K562 (cell line): ENCODE results near the gene TBC1D10A. TPM values are rescaled to one million over a fixed set of nuclear protein-coding genes. Genes with fewer than 3 reads are reported as not detected.

Experiments
- ATAC-seq: fragments of 200-7000 bp; cut with Tn5 transposase; 3 replicates; pipeline ENCODE4 v1.9.1; 2020; ENCODE audit warnings: moderate library complexity
- BruUV-seq: library from RNA; stranded (reverse); fragments of 400-500 nt; replicated peaks from 2 replicates; lab custom pipeline; 2021; lab: Mats Ljungman, UMichigan
- CTCF ChIA-PET: fragments of 300-600 bp; formaldehyde crosslinking; extraction: SDS; loops from one replicate; lab custom pipeline; 2021; ENCODE audit warnings: low intra/inter-chr PET ratio; lab: Yijun Ruan, JAX
- POLR2A ChIA-PET: fragments of 300-600, 350-650 bp; sonication (Branson Sonifier 250); formaldehyde crosslinking; extraction: SDS; loops from one replicate; lab custom pipeline; 2021; ENCODE audit warnings: antibody characterized with exemption, inconsistent platforms; lab: Yijun Ruan, JAX
- DNase-seq, 4 experiments: peaks; one replicate each; pipeline versions ENCODE4 v3.0.0 to v3.0.0-alpha.2; 2011 to 2018; ENCODE audit warnings: low spot score in 3 of 4, mixed read lengths in 3 of 4; ENCODE audit errors: extremely low read depth in 1 of 4
- FAIRE-seq: peaks from 2 replicates; lab custom pipeline; 2011; peaks lifted over from hg19 to GRCh38; lab: Jason Lieb, UNC
- H2AFZ ChIP-seq: 2 replicates; pipeline ENCODE4 v1.6.0; 2011; ENCODE audit warnings: low read depth, low read length, control low read depth, inconsistent platforms
- H3K27ac ChIP-seq: fragments of 200-600 bp; 3 replicates; pipeline ENCODE4 v1.8.0; 2011; ENCODE audit warnings: low read depth, mild to moderate bottlenecking, control low read depth, inconsistent platforms, low read length, moderate library complexity, mixed read lengths; ENCODE audit errors: extremely low read depth
- H3K27me3 ChIP-seq, 2 experiments: fragments of 300-600 bp in 1 of 2; 2 replicates in 1 of 2; 3 replicates in 1 of 2; pipeline versions ENCODE4 v1.6.0 to v1.8.0; 2011; ENCODE audit warnings: inconsistent platforms in 2 of 2, low read length in 2 of 2, mild to moderate bottlenecking in 1 of 2, mixed read lengths in 1 of 2, moderate library complexity in 1 of 2; ENCODE audit not compliant: control insufficient read depth in 2 of 2, insufficient read depth in 2 of 2
- H3K36me3 ChIP-seq: fragments of 300-600 bp; 3 replicates; pipeline ENCODE4 v1.8.0; 2011; ENCODE audit warnings: mild to moderate bottlenecking, low read length, inconsistent platforms; ENCODE audit not compliant: control insufficient read depth, insufficient read depth
- H3K4me1 ChIP-seq, 2 experiments: fragments of 200-600 bp in 1 of 2; replicated peaks in 1 of 2; 2 replicates in 1 of 2; 3 replicates in 1 of 2; pipeline versions ENCODE4 v1.5.1 to v1.8.0; 2011; ENCODE audit warnings: inconsistent platforms in 2 of 2, low read length in 2 of 2, mild to moderate bottlenecking in 1 of 2, mixed read lengths in 1 of 2, moderate library complexity in 1 of 2; ENCODE audit not compliant: control insufficient read depth in 2 of 2, insufficient read depth in 2 of 2
- H3K4me2 ChIP-seq: 2 replicates; pipeline ENCODE4 v1.6.1; 2011; ENCODE audit warnings: low read length, control low read depth, inconsistent platforms, mixed read lengths; ENCODE audit not compliant: insufficient read depth
- H3K4me3 ChIP-seq: fragments of 200-600 bp; sonication (generic), shearing (Covaris generic); 2 replicates; pipeline ENCODE4 v1.5.1; 2016; ENCODE audit warnings: control low read depth, inconsistent platforms
- H3K79me2 ChIP-seq: fragments of 200-600 bp; 3 replicates; pipeline ENCODE4 v1.8.0; 2011; ENCODE audit warnings: low read length, inconsistent platforms; ENCODE audit not compliant: control insufficient read depth, insufficient read depth
- H3K9ac ChIP-seq, 2 experiments: 2 replicates each; pipeline versions ENCODE4 v1.6.0 to v1.6.1; 2011; ENCODE audit warnings: low read depth in 2 of 2, low read length in 2 of 2, control low read depth in 1 of 2, inconsistent platforms in 1 of 2, mild to moderate bottlenecking in 1 of 2, mixed read lengths in 1 of 2; ENCODE audit not compliant: insufficient read depth in 1 of 2
- H3K9me1 ChIP-seq: one replicate; pipeline ENCODE4 v1.6.0; 2011; ENCODE audit warnings: inconsistent platforms, mild to moderate bottlenecking, low read length, moderate library complexity; ENCODE audit not compliant: control insufficient read depth, insufficient read depth
- H3K9me3 ChIP-seq: replicated peaks from 2 replicates; pipeline ENCODE4 v1.5.1; 2011; ENCODE audit warnings: low read depth, low read length, inconsistent platforms; ENCODE audit not compliant: control insufficient read depth, insufficient read depth
- H4K20me1 ChIP-seq: replicated peaks from 2 replicates; pipeline ENCODE4 v1.6.1; 2011; ENCODE audit warnings: low read length, inconsistent platforms, mixed read lengths; ENCODE audit not compliant: control insufficient read depth, insufficient read depth
- GABPB1 ChIP-seq: sonication (generic); formaldehyde crosslinking; IDR thresholded peaks from 2 replicates; pipeline ENCODE4 v1.8.0; 2022; ENCODE audit warnings: mild to moderate bottlenecking, missing genetic modification reagents
- KLF13 ChIP-seq: fragments of 450-650 bp; IDR thresholded peaks from 2 replicates; pipeline ENCODE4 v1.6.1; 2016; ENCODE audit warnings: missing genetic modification characterization, low read depth, mild to moderate bottlenecking, missing compliant biosample characterization, moderate library complexity, borderline replicate concordance
- MCM7 ChIP-seq, 2 experiments: fragments of 450-650 bp; IDR thresholded peaks; 2 replicates each; pipeline ENCODE4 v1.6.1; 2016 to 2018
- PPARD ChIP-seq: fragments of 250-450 bp; sonication (Bioruptor Pico); IDR thresholded peaks from 2 replicates; pipeline ENCODE4 v1.8.0; 2022; ENCODE audit warnings: inconsistent platforms, mild to moderate bottlenecking, moderate library complexity
- SMARCB1 ChIP-seq: IDR thresholded peaks from 2 replicates; pipeline ENCODE4 v1.6.1; 2011; ENCODE audit warnings: improper control_type of control experiment, low read depth; ENCODE audit not compliant: insufficient read length
- ZBTB7A ChIP-seq: IDR thresholded peaks from 2 replicates; pipeline ENCODE4 v1.6.1; 2011; ENCODE audit warnings: low read depth, mild to moderate bottlenecking, low read length, moderate library complexity, borderline replicate concordance; ENCODE audit not compliant: control insufficient read depth
- WGBS: fragments of 100-300 bp; shearing (Covaris generic); methylation state at CpG from one replicate; pipeline ENCODE4 v1.1.6; 2016; ENCODE audit warnings: low coverage, mixed read lengths; ENCODE audit not compliant: insufficient coverage; ENCODE audit errors: missing lambda C conversion rate; 5-methylcytosine and 5-hydroxymethylcytosine counted together
- in situ Hi-C: fragments of 300-500 bp; cut with MboI; formaldehyde crosslinking; loops from 4 replicates; pipeline ENCODE4 v1.15.0; 2018; ENCODE audit warnings: inconsistent platforms, mixed read lengths
- intact Hi-C: fragments of 100-400 bp; cut with micrococcal nuclease; formaldehyde crosslinking; loops from 2 replicates; pipeline ENCODE4 v1.14.2; 2022
- polyA plus RNA-seq, 8 experiments: library from polyadenylated mRNA; depleted of rRNA in 4 of 8; stranded (reverse) in 5 of 8; unstranded in 3 of 8; fragments of >200 nt; fragmentation: Nextera tagmentation in 2 of 8; fragmentation: Illumina TruSeq in 1 of 8; extraction: Ambion mirVana in 2 of 8; extraction: Trizol in 1 of 8; gene quantifications; 2 replicates each; pipeline versions ENCODE4 v1.2.1 to v1.2.3, GENCODE V29; 2011 to 2014; ENCODE audit warnings: inconsistent platforms in 1 of 8, missing spikeins in 1 of 8
- total RNA-seq, 7 experiments: library from RNA; depleted of rRNA in 6 of 7; stranded (reverse); fragments of >200 nt in 6 of 7; fragmentation: Illumina TruSeq in 2 of 7; extraction: Trizol in 2 of 7; gene quantifications; 2 replicates each; pipeline versions ENCODE4 v1.2.1 to v1.2.3, GENCODE V29; 2011 to 2021; ENCODE audit warnings: low replicate concordance in 1 of 7
- TF ChIP-seq, protein P1 (sequence below): sonication (generic); formaldehyde crosslinking; IDR thresholded peaks from 2 replicates; pipeline ENCODE4 v1.8.0; 2022; ENCODE audit warnings: missing genetic modification reagents, mild to moderate bottlenecking, moderate library complexity, borderline replicate concordance
- TF ChIP-seq, protein P2 (sequence below): fragments of 250-450 bp; sonication (Bioruptor Pico); IDR thresholded peaks from 2 replicates; pipeline ENCODE4 v1.8.0; 2022; ENCODE audit warnings: inconsistent platforms, mild to moderate bottlenecking, moderate library complexity, borderline replicate concordance

Gene TBC1D10A
- total and polyA plus RNA-seq, 9 of the 15 experiments (the other 6 are each of a cell fraction or from before 2014, with no cell fraction given) = 0.13 to 10.4 (median 4.6) TPM

GRCh38 chr22:30293026-30293425 is 33.7 kb downstream of the TBC1D10A start:
- Histone ChIP-seq H2AFZ (no peak overlapping the region), H3K9me3 (no peaks in the 10 kb centered on the region), H3K4me3 (no peak overlapping the region), H3K9ac (no peak overlapping the region), H3K27me3 (no peaks in the 10 kb centered on the region), H3K79me2 (no peaks in the 10 kb centered on the region), H3K36me3 (peaks cover 16% of the 10 kb centered on the region; the same call in 1 of the 3 replicates), H3K4me1 (peaks cover 17 to 30% of the 10 kb centered on the region in 2 experiments; a peak in 4 of 5 replicates), H3K27ac (no peak overlapping the region), H3K4me2 (no peak overlapping the region), H4K20me1 (peaks cover 6% of the 10 kb centered on the region; the same call in 1 of the 2 replicates), H3K9me1 (no peaks in the 10 kb centered on the region)
- WGBS = 94% methylated on average over 5 of the region's 7 CpGs
- POLR2A ChIA-PET = interaction anchor here (1.2 kb wide), 1 partner anchor 11 kb away, joined by 3 read pairs; no protein-coding TSS in a partner anchor
- no peak for FAIRE-seq
- no peak for ATAC-seq
- CTCF ChIA-PET = no interaction called here
- DNase-seq = no peak
- TF ChIP-seq, protein P1, sequence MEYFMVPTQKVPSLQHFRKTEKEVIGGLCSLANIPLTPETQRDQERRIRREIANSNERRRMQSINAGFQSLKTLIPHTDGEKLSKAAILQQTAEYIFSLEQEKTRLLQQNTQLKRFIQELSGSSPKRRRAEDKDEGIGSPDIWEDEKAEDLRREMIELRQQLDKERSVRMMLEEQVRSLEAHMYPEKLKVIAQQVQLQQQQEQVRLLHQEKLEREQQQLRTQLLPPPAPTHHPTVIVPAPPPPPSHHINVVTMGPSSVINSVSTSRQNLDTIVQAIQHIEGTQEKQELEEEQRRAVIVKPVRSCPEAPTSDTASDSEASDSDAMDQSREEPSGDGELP = no peak
- TF ChIP-seq KLF13 (no peak), SMARCB1 (no peak), ZBTB7A (no peak), MCM7 (IDR thresholded peaks at IDR 0.05) (no peak), PPARD (CRISPR knock-in tag) (no peak), GABPB1 (CRISPR knock-in tag) (no peak)
- TF ChIP-seq, protein P2, sequence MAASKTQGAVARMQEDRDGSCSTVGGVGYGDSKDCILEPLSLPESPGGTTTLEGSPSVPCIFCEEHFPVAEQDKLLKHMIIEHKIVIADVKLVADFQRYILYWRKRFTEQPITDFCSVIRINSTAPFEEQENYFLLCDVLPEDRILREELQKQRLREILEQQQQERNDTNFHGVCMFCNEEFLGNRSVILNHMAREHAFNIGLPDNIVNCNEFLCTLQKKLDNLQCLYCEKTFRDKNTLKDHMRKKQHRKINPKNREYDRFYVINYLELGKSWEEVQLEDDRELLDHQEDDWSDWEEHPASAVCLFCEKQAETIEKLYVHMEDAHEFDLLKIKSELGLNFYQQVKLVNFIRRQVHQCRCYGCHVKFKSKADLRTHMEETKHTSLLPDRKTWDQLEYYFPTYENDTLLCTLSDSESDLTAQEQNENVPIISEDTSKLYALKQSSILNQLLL = no peak
- BruUV-seq = no TSS peak
- in situ Hi-C loops (no loop called here), intact Hi-C loops (no loop called here)
